GM19438 (cell line): ENCODE results near the gene RPL27.

Experiments
- ATAC-seq: cut with Tn5 transposase; IDR thresholded peaks from one replicate; pipeline ENCODE4 v1.9.1; 2021; ENCODE audit warnings: low read depth; ENCODE audit not compliant: unreplicated experiment

RPL27 gene

GRCh38 chr17:43020030-43020621 is 21.9 kb downstream of the RPL27 start:
- ATAC-seq, result no peak

DNA sequence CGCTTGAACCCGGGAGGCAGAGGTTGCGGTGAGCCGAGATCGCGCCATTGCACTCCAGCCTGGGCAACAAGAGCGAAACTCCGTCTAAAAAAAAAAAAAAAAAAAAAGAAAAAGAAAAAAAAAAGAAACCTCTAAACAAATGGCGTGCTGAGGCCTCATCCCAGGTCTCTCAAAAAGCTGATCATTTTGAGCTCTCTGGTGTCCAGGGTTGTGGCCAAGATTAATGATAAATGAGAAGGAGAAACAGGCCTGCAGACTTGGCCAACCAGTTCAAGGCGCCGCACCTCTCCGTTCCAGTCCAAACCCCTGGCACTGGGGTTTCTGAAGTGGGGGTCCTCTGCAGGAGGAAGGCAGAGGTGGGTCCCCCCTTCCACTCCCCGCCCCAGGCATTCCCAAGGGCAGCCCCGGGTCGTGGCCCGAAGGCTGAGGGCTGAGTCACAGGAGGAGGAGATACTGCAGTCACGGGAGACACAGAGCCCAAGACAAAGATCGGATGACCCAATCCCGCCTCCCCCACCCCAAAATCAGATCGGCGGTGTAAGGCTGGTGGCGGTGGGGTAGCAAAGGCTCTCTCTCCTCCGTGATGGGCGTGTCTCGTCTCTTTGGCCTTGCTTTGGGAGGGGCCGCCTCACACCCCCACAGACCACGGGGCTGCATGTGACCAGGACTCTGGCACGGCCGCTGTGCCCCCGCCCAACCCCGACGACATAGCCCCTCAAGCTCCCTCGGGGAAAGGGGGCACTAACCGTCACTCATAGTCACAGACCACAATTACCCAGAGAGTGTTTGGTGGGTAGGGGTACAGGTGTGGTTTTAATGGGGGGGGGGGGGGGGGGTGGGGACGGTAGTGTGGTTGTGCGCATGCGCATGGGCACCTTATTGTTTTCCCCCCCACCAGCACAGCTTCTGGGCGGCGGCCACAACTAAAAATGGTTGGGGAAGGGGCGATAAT is 22.8 kb downstream of the RPL27 start:
- ATAC-seq, result no peak

- no peak for ATAC-seq
These were observed 23.7 kb downstream of the RPL27 start, which contains the start of gene VAT1 for GRCh38 chr17:43021741-43022512. Gene VAT1 (minus strand): TSS chr17:43022385. CDS start chr17:43022322, 63 bp downstream.

- ATAC-seq, result no peak
These were observed 26.4 kb downstream of the RPL27 start, which contains the start of gene RND2 for GRCh38 chr17:43024407-43025289. Gene RND2 (plus strand): TSS chr17:43025231. CDS start chr17:43025348, 117 bp downstream.

GRCh38 chr17:43025290-43025657 is 27.1 kb downstream of the RPL27 start:
- ATAC-seq, result no peak

- no peak for ATAC-seq
These were observed 27.7 kb downstream of the RPL27 start for GRCh38 chr17:43025766-43026537.

GRCh38 chr17:43026595-43026994 is 28.4 kb downstream of the RPL27 start:
- ATAC-seq, result no peak

DNA sequence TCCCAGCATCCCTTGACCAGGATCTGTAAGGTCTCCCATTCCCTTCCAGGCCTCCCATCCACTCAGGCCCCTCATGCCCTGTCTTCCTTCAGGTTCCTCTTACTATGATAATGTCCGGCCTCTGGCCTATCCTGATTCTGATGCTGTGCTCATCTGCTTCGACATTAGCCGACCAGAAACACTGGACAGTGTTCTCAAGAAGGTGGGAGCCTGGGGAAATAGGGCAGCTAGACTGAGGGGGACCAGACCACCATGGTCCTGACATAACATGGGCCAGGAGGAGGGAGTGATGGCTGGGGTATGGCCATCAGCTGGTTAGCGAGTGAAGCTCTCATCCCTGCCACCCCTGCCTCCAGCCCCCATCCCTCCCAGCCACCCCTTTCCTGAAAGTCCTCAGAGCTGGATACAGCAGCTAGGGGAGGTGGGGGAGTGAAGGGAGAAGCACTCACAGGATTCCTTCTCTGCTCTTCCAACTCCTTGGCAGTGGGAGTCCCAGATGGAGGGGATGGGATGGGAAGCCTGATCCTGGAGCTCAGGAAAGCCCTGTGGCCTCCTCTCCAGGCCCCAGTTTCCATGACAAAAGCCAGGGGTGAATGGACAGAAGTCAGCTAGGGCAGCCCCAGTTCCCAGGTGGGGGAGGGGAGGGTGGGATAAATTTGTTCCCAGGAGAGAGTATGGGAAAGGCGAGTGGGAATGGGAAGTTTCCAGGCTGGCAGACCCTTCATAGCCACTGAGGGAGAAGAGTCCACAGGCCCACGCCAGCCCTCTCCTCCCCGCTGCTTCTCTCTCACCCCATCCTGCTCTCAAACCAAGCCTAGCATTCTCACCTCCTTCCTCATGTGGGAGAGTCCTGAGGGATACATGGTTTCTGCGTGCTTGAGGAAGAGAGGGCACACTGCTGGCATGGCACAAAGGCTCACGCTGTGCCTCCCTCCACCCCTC is 29.1 kb downstream of the RPL27 start:
- no peak for ATAC-seq

GRCh38 chr17:43028221-43028861 is 30.1 kb downstream of the RPL27 start:
- no peak for ATAC-seq

- no peak for ATAC-seq
These were observed 32.0 kb downstream of the RPL27 start for GRCh38 chr17:43030137-43030767.

DNA sequence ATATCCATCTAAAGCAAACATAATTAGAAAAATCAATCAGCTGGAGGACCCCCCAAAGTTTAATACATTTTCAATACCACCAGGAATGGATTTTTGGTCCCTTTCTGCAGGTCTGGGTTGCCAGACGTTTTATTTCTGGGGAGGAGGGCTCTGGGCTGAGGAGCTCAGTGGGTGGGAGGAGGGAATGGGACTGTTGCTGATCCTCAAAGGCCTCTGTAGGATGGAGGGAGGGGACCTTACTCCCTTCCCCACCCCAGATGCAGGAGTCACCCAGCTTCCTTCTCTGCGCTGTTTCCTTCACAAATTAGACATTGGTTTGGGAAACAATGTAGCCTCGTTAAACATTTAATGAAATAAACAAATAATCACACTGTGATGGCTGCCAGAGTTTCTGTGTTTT is 33.4 kb downstream of the RPL27 start:
- ATAC-seq, result no peak

- ATAC-seq, result no peak
These were observed 36.0 kb downstream of the RPL27 start for GRCh38 chr17:43033948-43034881.

- ATAC-seq, result no peak
These were observed 36.7 kb downstream of the RPL27 start for GRCh38 chr17:43034894-43035293.

GRCh38 chr17:43039646-43040045 is 41.4 kb downstream of the RPL27 start:
- no peak for ATAC-seq

GRCh38 chr17:43040655-43041054 is 42.4 kb downstream of the RPL27 start:
- ATAC-seq, result no peak

GRCh38 chr17:43042025-43042628 is 43.9 kb downstream of the RPL27 start:
- no peak for ATAC-seq
